Measurements from ENCODE around the gene CFAP46. TPM values are rescaled to one million over a fixed set of nuclear protein-coding genes. Genes with fewer than 3 reads are reported as not detected.

The CFAP46 gene
- total RNA-seq, 1 donor, result under 0.01 TPM

- TF ChIP-seq CTCF (IDR thresholded peaks at IDR 0.05; ENCODE audit: extremely low read depth, low read depth, low read length), result no peak
- Histone ChIP-seq H3K4me1 (ENCODE audit: insufficient read depth, low read length) (no peaks in the 10 kb centered on the region), H3K4me3 (ENCODE audit: insufficient read depth, low read length) (no peak overlapping the region), H3K79me2 (ENCODE audit: insufficient read depth, low read length) (no peaks in the 10 kb centered on the region), H3K27ac (ENCODE audit: low read depth, low read length) (no peak overlapping the region), H3K4me2 (ENCODE audit: insufficient read depth, low read length) (no peak overlapping the region), H3K36me3 (ENCODE audit: insufficient read depth, low read length) (no peaks in the 10 kb centered on the region), H2AFZ (ENCODE audit: low read length) (no peak overlapping the region), H3K9me3 (ENCODE audit: low read depth, low read length) (no peaks in the 10 kb centered on the region), H4K20me1 (ENCODE audit: insufficient read depth, low read length) (no peaks in the 10 kb centered on the region), H3K27me3 (ENCODE audit: insufficient read depth, low read length) (no peaks in the 10 kb centered on the region)
- no peak for DNase-seq (ENCODE audit: insufficient read length, low spot score, missing footprints)
Measured at GRCh38 chr10:132762267-132762666, 180.1 kb downstream of the CFAP46 start.

DNA sequence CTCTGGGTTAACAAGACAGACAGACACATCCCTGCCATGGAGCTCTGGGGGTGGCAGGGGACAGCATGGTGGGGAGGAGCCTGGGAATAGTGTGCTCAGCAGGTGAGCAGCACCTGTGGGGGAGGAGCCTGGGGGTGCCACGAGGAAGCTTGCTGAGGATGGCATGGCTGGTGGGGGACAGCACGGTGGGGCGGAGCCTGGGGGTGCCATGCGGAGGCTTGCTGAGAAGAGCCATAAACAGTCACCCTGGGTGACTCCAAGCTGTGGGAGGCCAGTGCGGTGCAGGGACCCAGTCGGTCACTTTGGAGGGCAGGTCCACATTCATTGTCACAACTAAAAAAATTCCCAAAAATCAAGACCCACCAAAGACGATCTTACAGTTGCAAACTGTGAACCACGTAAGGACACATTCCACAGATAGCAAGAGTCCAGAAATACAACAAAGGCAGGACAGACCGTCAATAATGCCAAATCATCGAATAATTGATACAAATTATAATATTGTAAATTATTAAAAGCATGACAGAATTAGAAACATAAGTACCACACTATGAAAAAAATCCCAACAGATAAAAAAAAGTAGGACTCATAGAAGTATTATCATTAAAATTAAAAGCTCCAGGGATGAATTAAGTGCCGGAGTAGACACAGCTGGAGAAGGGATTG lies 180.8 kb downstream of the CFAP46 start:
- no peaks in the 10 kb centered on the region for H3K9me3 ChIP-seq (ENCODE audit: low read depth, low read length)
- no peak for TF ChIP-seq CTCF (IDR thresholded peaks at IDR 0.05; ENCODE audit: extremely low read depth, low read depth, low read length)
- no peaks in the 10 kb centered on the region for H3K36me3 ChIP-seq (ENCODE audit: insufficient read depth, low read length)
- DNase-seq (ENCODE audit: insufficient read length, low spot score, missing footprints), result no peak
- no peaks in the 10 kb centered on the region for H3K4me1 ChIP-seq (ENCODE audit: insufficient read depth, low read length)
- no peak overlapping the region for H3K27ac ChIP-seq (ENCODE audit: low read depth, low read length)
- no peaks in the 10 kb centered on the region for H3K79me2 ChIP-seq (ENCODE audit: insufficient read depth, low read length)
- H3K27me3 ChIP-seq (ENCODE audit: insufficient read depth, low read length), result no peaks in the 10 kb centered on the region
- no peak overlapping the region for H3K4me3 ChIP-seq (ENCODE audit: insufficient read depth, low read length)
- H2AFZ ChIP-seq (ENCODE audit: low read length), result no peak overlapping the region
- H3K4me2 ChIP-seq (ENCODE audit: insufficient read depth, low read length), result no peak overlapping the region
- no peaks in the 10 kb centered on the region for H4K20me1 ChIP-seq (ENCODE audit: insufficient read depth, low read length)

DNA sequence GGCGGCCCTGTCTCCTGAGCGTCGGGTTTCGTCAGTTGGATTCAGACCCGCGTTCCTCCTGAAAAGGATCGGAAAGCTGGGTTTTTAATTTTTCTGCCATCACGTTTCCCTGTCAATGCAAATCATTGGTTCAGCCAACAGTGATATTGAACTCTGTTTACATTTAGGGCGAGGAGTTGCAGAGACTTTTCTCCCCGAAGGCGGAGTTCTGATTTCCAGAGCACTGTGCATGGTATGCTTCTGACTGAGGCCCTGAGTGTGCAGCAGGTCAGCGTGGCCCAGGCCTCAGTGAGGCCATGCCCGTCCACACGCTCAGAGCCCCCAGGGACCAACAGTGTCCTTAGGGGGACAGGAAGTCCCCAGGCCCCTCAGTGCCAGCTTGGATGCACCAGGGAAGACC lies 183.5 kb downstream of the CFAP46 start:
- no peaks in the 10 kb centered on the region for H3K79me2 ChIP-seq (ENCODE audit: insufficient read depth, low read length)
- H3K36me3 ChIP-seq (ENCODE audit: insufficient read depth, low read length), result no peaks in the 10 kb centered on the region
- H4K20me1 ChIP-seq (ENCODE audit: insufficient read depth, low read length), result no peaks in the 10 kb centered on the region
- H3K9me3 ChIP-seq (ENCODE audit: low read depth, low read length), result no peaks in the 10 kb centered on the region
- no peak for TF ChIP-seq CTCF (IDR thresholded peaks at IDR 0.05; ENCODE audit: extremely low read depth, low read depth, low read length)
- H3K4me2 ChIP-seq (ENCODE audit: insufficient read depth, low read length), result no peak overlapping the region
- H3K4me1 ChIP-seq (ENCODE audit: insufficient read depth, low read length), result no peaks in the 10 kb centered on the region
- no peaks in the 10 kb centered on the region for H3K27me3 ChIP-seq (ENCODE audit: insufficient read depth, low read length)
- DNase-seq (ENCODE audit: insufficient read length, low spot score, missing footprints), result no peak
- no peak overlapping the region for H3K27ac ChIP-seq (ENCODE audit: low read depth, low read length)
- H2AFZ ChIP-seq (ENCODE audit: low read length), result no peak overlapping the region
- H3K4me3 ChIP-seq (ENCODE audit: insufficient read depth, low read length), result no peak overlapping the region

Other genes with a start within 250 kb of the CFAP46 start
- not detected in 2 replicates for gene NKX6-2, start 156.4 kb downstream of the CFAP46 start, total RNA-seq
- not detected in 2 replicates for gene ADGRA1, start 145.4 kb upstream of the CFAP46 start, total RNA-seq
- gene KNDC1, start 217.6 kb upstream of the CFAP46 start, total RNA-seq, result under 0.01 TPM in 1 of 2 replicates, not detected in the other